Psoas muscle (tissue), 8 donors: ENCODE measurements around the gene VWF. TPM values are rescaled to one million over a fixed set of nuclear protein-coding genes. Genes with fewer than 3 reads are reported as not detected.

Experiments
- ATAC-seq, 4 donors: fragments of 200-7000 bp; cut with Tn5 transposase; one replicate each; pipeline ENCODE4 v1.9.1; 2020; ENCODE audit warnings: moderate library complexity in 3 of 4, mild to moderate bottlenecking in 2 of 4
- DNase-seq, 2 donors: peaks; one replicate each; pipeline ENCODE4 v3.0.0-alpha.2; 2020
- H3K27ac ChIP-seq: fragments of 200-600 bp; one replicate; pipeline ENCODE4 v1.8.0; 2022
- H3K27me3 ChIP-seq, 3 donors: fragments of 200-600 bp in 1 of 3; one replicate each; pipeline versions ENCODE4 v1.6.1 to v1.8.0; 2013 to 2022; ENCODE audit warnings: low read length in 2 of 3, mild to moderate bottlenecking in 2 of 3, moderate library complexity in 1 of 3; ENCODE audit not compliant: insufficient read depth in 3 of 3
- H3K36me3 ChIP-seq, 2 donors: fragments of 200-600 bp in 1 of 2; one replicate each; pipeline versions ENCODE4 v1.6.1 to v1.8.0; 2013 to 2022; ENCODE audit warnings: low read depth in 1 of 2, mild to moderate bottlenecking in 1 of 2, moderate library complexity in 1 of 2; ENCODE audit not compliant: insufficient read depth in 1 of 2
- H3K4me1 ChIP-seq: fragments of 200-600 bp; one replicate; pipeline ENCODE4 v1.8.0; 2022
- H3K4me3 ChIP-seq: fragments of 200-600 bp; one replicate; pipeline ENCODE4 v1.8.0; 2022; ENCODE audit warnings: mild to moderate bottlenecking
- H3K9me3 ChIP-seq: fragments of 200-600 bp; one replicate; pipeline ENCODE4 v1.8.0; 2022
- CTCF ChIP-seq: fragments of 200-600 bp; IDR thresholded peaks from one replicate; pipeline ENCODE4 v1.8.0; 2022; ENCODE audit warnings: antibody characterized with exemption
- WGBS, 3 donors: extraction: QIAGEN DNeasy Blood & Tissue Kit; methylation state at CpG; one replicate each; pipeline versions ENCODE4 v1.1.6 to v1.1.7; 2013; 5-methylcytosine and 5-hydroxymethylcytosine counted together
- intact Hi-C, 2 donors: fragments of 100-400 bp; cut with DNase I; formaldehyde crosslinking; loops; one replicate each; pipeline versions ENCODE4 v1.11.0 to v1.14.2; 2022
- long read RNA-seq, 2 donors: library from polyadenylated mRNA; unstranded; transcript quantifications; one replicate each; pipeline ENCODE4 v2.0.0, GENCODE V29; 2021
- polyA plus RNA-seq, 3 donors: library from polyadenylated mRNA; stranded (reverse); fragments of 200-250 nt; gene quantifications; one replicate each; pipeline ENCODE4 v1.2.3, GENCODE V29; 2013
- total RNA-seq, 4 donors: library from RNA; stranded (reverse); fragmentation: NEBNext Ultra II Directional in 2 of 4; extraction: Animal tissue kit (Norgen Biotek cat#: 25700) in 2 of 4; gene quantifications; one replicate each; pipeline versions ENCODE4 v1.2.1 to v1.2.4, GENCODE V29; 2021 to 2023
- donor health status: healthy with polysubstance abuse.
- donor health status: DM: no; HTN: no; CAD: no; lungs with moderate emphysema.
- donor health status: Bipolar disorder and iron deficiency.
- donor health status: healthy.
- donor health status: DM: yes; HTN: yes; CAD: no.
- donor health status: DM: no; HTN: no; CAD: no.
- donor health status: DM: no; HTN: no; CAD: no.
- donor health status: DM: yes; HTN: yes; CAD: no.

VWF gene
- total RNA-seq, result 100 to 1,000 TPM in 3 of 4 donors, 10 to 100 TPM in 1; 99.3 to 206 (median 145) TPM
- 100 to 1,000 TPM in 1 of 3 donors, 10 to 100 TPM in 2; 49.6 to 122 (median 78.1) TPM for polyA plus RNA-seq
- long read RNA-seq, donor 1, full-length matches to known transcripts, result 1 of 54 reads
- long read RNA-seq, donor 1, partial matches to known transcripts, result 49 of 54 reads
- long read RNA-seq, donor 1, other reads (novel, unspliced or antisense), result 4 of 54 reads
- long read RNA-seq, donor 2, partial matches to known transcripts, result 107 of 115 reads
- long read RNA-seq, donor 2, other reads (novel, unspliced or antisense), result 8 of 115 reads

- Histone ChIP-seq H3K27me3 (no peaks in the 10 kb centered on the region), H3K4me1 (no peaks in the 10 kb centered on the region), H3K36me3 (no peaks in the 10 kb centered on the region), H3K9me3 (no peaks in the 10 kb centered on the region), H3K27ac (peak within 1 kb of the TSS; percentile 74), H3K4me3 (peak within 1 kb of the TSS; percentile 60)
- TF ChIP-seq CTCF, result no peak
- ATAC-seq (peak in 3 of 4 donors; percentile 46 to 59 (median 53)), DNase-seq (no peak)
- intact Hi-C loops, result no loop called here
- 50 to 57% (median 51%) methylated on average over 5 of the region's 5 CpGs for WGBS, 3 donors
Measured at GRCh38 chr12:6124411-6125309, at the start of gene VWF. VWF (minus strand) TSS chr12:6124670; CDS start chr12:6123196, 1,474 bp downstream.

GRCh38 chr12:6172862-6173261, 48.4 kb upstream of the VWF start:
- Histone ChIP-seq H3K9me3 (no peaks in the 10 kb centered on the region), H3K36me3 (no peaks in the 10 kb centered on the region), H3K27me3 (no peaks in the 10 kb centered on the region), H3K27ac (peak overlapping the region; percentile 46), H3K4me1 (peaks cover 8% of the 10 kb centered on the region), H3K4me3 (no peak overlapping the region)
- intact Hi-C loops, result loop anchor here in 1 of 2 donors (5.0 kb wide), 1 partner anchor 56 kb away; no protein-coding TSS in a partner anchor
- DNase-seq (no peak), ATAC-seq (no peak)
- WGBS, 3 donors, result 74 to 84% (median 82%) methylated on average over 4 of the region's 4 CpGs
- no peak for TF ChIP-seq CTCF

- WGBS, 3 donors, result 72 to 83% (median 79%) methylated on average over 15 of the region's 15 CpGs
- intact Hi-C loops, result loop anchor here in 1 of 2 donors (5.0 kb wide), 1 partner anchor 55 kb away; no protein-coding TSS in a partner anchor
- Histone ChIP-seq H3K27me3 (no peaks in the 10 kb centered on the region), H3K4me1 (peaks cover 16% of the 10 kb centered on the region), H3K27ac (peak overlapping the region; percentile 46), H3K9me3 (no peaks in the 10 kb centered on the region), H3K4me3 (no peak overlapping the region), H3K36me3 (no peaks in the 10 kb centered on the region)
- ATAC-seq (no peak), DNase-seq (no peak)
- no peak for TF ChIP-seq CTCF
Measured at GRCh38 chr12:6172086-6172485, 47.6 kb upstream of the VWF start.

GRCh38 chr12:6171409-6172015, 47.0 kb upstream of the VWF start:
- no peaks in the 10 kb centered on the region for H3K9me3 ChIP-seq
- intact Hi-C loops, result loop anchor here in 1 of 2 donors (5.0 kb wide), 1 partner anchor 54 kb away; no protein-coding TSS in a partner anchor
- H3K27me3 ChIP-seq, result no peaks in the 10 kb centered on the region
- H3K4me3 ChIP-seq, result no peak overlapping the region
- no peak for TF ChIP-seq CTCF
- peak overlapping the region; percentile 46 for H3K27ac ChIP-seq
- ATAC-seq (peak; percentile 38 to 64 (median 50)), DNase-seq (peak; percentile 47 to 71)
- 56 to 61% (median 56%) methylated on average over 19 to 21 of the region's 21 CpGs for WGBS, 3 donors
- peaks cover 21% of the 10 kb centered on the region for H3K4me1 ChIP-seq
- H3K36me3 ChIP-seq, result no peaks in the 10 kb centered on the region
